WTC11 (cell line): ENCODE measurements around the gene PFKM. TPM values are rescaled to one million over a fixed set of nuclear protein-coding genes. Genes with fewer than 3 reads are reported as not detected.

Experiments used
- ATAC-seq: fragments of 200-7000 bp; cut with Tn5 transposase; 2 replicates; pipeline ENCODE4 v1.10.0; 2021; ENCODE audit warnings: mild to moderate bottlenecking, moderate library complexity
- CTCF ChIA-PET: fragments of 300-600 bp; sonication (Branson Sonifier 250); formaldehyde crosslinking; loops from one replicate; lab custom pipeline; 2021; ENCODE audit warnings: antibody characterized with exemption; lab: Charles Lee
- POLR2A ChIA-PET: fragments of 350-600 bp; sonication (Branson Sonifier 250); formaldehyde crosslinking; loops from one replicate; lab custom pipeline; 2021; ENCODE audit warnings: antibody characterized with exemption; lab: Charles Lee
- DNase-seq: peaks from one replicate; pipeline ENCODE4 v3.0.0; 2021; ENCODE audit warnings: low spot score
- H3K27ac Mint-ChIP-seq: 2 replicates; pipeline ENCODE4 v1.8.0; 2021; ENCODE audit warnings: mixed read lengths
- H3K27me3 Mint-ChIP-seq: 2 replicates; pipeline ENCODE4 v1.8.0; 2021; ENCODE audit warnings: low read depth, mild to moderate bottlenecking, moderate library complexity, mixed read lengths
- H3K36me3 Mint-ChIP-seq: 2 replicates; pipeline ENCODE4 v1.8.0; 2021; ENCODE audit warnings: mixed read lengths
- H3K4me1 Mint-ChIP-seq: 2 replicates; pipeline ENCODE4 v1.8.0; 2022; ENCODE audit warnings: mixed read lengths
- H3K4me3 Mint-ChIP-seq: 2 replicates; pipeline ENCODE4 v1.8.0; 2021; ENCODE audit warnings: mild to moderate bottlenecking, moderate library complexity, mixed read lengths
- H3K9me3 Mint-ChIP-seq: 2 replicates; pipeline ENCODE4 v1.8.0; 2021; ENCODE audit warnings: mixed read lengths
- ATF2 ChIP-seq: sonication (generic); formaldehyde crosslinking; IDR thresholded peaks from 2 replicates; pipeline ENCODE4 v1.8.1; 2022; ENCODE audit warnings: low read depth, missing genetic modification reagents, borderline replicate concordance
- CBFB ChIP-seq: sonication (generic); formaldehyde crosslinking; IDR thresholded peaks from 2 replicates; pipeline ENCODE4 v1.8.1; 2022; ENCODE audit warnings: mild to moderate bottlenecking, low read depth, missing genetic modification reagents
- CDX4 ChIP-seq: fragments of 250-450 bp; sonication (Bioruptor Pico); IDR thresholded peaks from 2 replicates; pipeline ENCODE4 v1.9.0; 2021; ENCODE audit warnings: moderate library complexity, mild to moderate bottlenecking, inconsistent platforms, borderline replicate concordance
- CREM ChIP-seq: sonication (generic); formaldehyde crosslinking; IDR thresholded peaks from 2 replicates; pipeline ENCODE4 v1.8.1; 2022; ENCODE audit warnings: mild to moderate bottlenecking, missing genetic modification reagents, moderate library complexity
- CTCF ChIP-seq: fragments of 200-600 bp; IDR thresholded peaks from 2 replicates; pipeline ENCODE4 v1.8.0; 2022; ENCODE audit warnings: antibody characterized with exemption
- NFATC4 ChIP-seq: fragments of 250-450 bp; sonication (Bioruptor Pico); IDR thresholded peaks from 2 replicates; pipeline ENCODE4 v1.9.0; 2021; ENCODE audit warnings: mild to moderate bottlenecking
- NR1H2 ChIP-seq: sonication (generic); formaldehyde crosslinking; IDR thresholded peaks from 2 replicates; pipeline ENCODE4 v1.9.0; 2021; ENCODE audit warnings: mild to moderate bottlenecking, moderate library complexity, missing genetic modification reagents
- RELA ChIP-seq: sonication (generic); formaldehyde crosslinking; IDR thresholded peaks from 2 replicates; pipeline ENCODE4 v1.8.1; 2022; ENCODE audit warnings: missing genetic modification reagents, mild to moderate bottlenecking, borderline replicate concordance
- SOX15 ChIP-seq: fragments of 250-450 bp; sonication (Bioruptor Pico); IDR thresholded peaks from 2 replicates; pipeline ENCODE4 v1.9.0; 2021; ENCODE audit warnings: mild to moderate bottlenecking
- SP1 ChIP-seq: sonication (generic); formaldehyde crosslinking; conservative IDR thresholded peaks from 2 replicates; pipeline ENCODE4 v1.8.1; 2022; ENCODE audit warnings: missing genetic modification reagents
- USF2 ChIP-seq: sonication (generic); formaldehyde crosslinking; IDR thresholded peaks from 2 replicates; pipeline ENCODE4 v1.8.1; 2023; ENCODE audit warnings: mild to moderate bottlenecking, missing genetic modification reagents, moderate library complexity
- ZNF138 ChIP-seq: sonication (generic); formaldehyde crosslinking; conservative IDR thresholded peaks from 2 replicates; pipeline ENCODE4 v1.8.1; 2022; ENCODE audit warnings: mild to moderate bottlenecking, moderate library complexity, missing genetic modification reagents
- ZNF671 ChIP-seq: fragments of 250-450 bp; sonication (Bioruptor Pico); IDR thresholded peaks from 2 replicates; pipeline ENCODE4 v1.8.0; 2021; ENCODE audit warnings: mild to moderate bottlenecking
- total RNA-seq: library from RNA; stranded (reverse); gene quantifications from 3 replicates; pipeline ENCODE4 v1.2.3, GENCODE V29; 2021

Gene PFKM
- total RNA-seq, 1 experiment from 2014 or later = 99.3 TPM

- Mint-ChIP-seq H3K27ac (no peak overlapping the region), H3K4me3 (no peak overlapping the region), H3K4me1 (peaks cover under 1% of the 10 kb centered on the region; the same call in 1 of the 2 replicates), H3K36me3 (no peaks in the 10 kb centered on the region), H3K9me3 (no peaks in the 10 kb centered on the region), H3K27me3 (peaks cover 8% of the 10 kb centered on the region)
- ChIA-PET POLR2A (no interaction called here), CTCF (interaction anchor here (1.0 kb wide), 1 partner anchor 79 kb away, joined by 3 read pairs; no protein-coding TSS in a partner anchor)
- DNase-seq = no peak
- TF ChIP-seq CREM = no peak
- no peak for TF ChIP-seq ZNF138 (CRISPR knock-in tag)
- no peak for ATAC-seq
These were observed 44.1 kb downstream of the PFKM start for GRCh38 chr12:48163150-48163747.

GRCh38 chr12:48164451-48164850, 45.3 kb downstream of the PFKM start:
- Mint-ChIP-seq H3K36me3 (no peaks in the 10 kb centered on the region), H3K4me3 (no peak overlapping the region), H3K27ac (no peak overlapping the region), H3K27me3 (peaks cover 8% of the 10 kb centered on the region), H3K4me1 (no peaks in the 10 kb centered on the region)
- ChIA-PET CTCF (interaction anchor here (0.5 to 1.1 kb wide), 6 partner anchors 22 to 584 kb away, joined by 3 to 7 read pairs (median 3); no protein-coding TSS in a partner anchor), POLR2A (no interaction called here)
- no peak for DNase-seq
- TF ChIP-seq ZNF671 = no peak
- no peak for TF ChIP-seq CBFB (CRISPR knock-in tag)
- TF ChIP-seq RELA (CRISPR knock-in tag) = no peak
- TF ChIP-seq NFATC4 (CRISPR knock-in tag) = no peak
- TF ChIP-seq CDX4 (CRISPR knock-in tag) = no peak
- no peak for TF ChIP-seq SOX15
- no peak for TF ChIP-seq ATF2
- no peak for TF ChIP-seq USF2 (CRISPR knock-in tag)
- TF ChIP-seq NR1H2 = no peak
- TF ChIP-seq, all 79 proteins: peak for 0
- ATAC-seq = no peak
- H3K9me3 Mint-ChIP-seq = no peaks in the 10 kb centered on the region

DNA sequence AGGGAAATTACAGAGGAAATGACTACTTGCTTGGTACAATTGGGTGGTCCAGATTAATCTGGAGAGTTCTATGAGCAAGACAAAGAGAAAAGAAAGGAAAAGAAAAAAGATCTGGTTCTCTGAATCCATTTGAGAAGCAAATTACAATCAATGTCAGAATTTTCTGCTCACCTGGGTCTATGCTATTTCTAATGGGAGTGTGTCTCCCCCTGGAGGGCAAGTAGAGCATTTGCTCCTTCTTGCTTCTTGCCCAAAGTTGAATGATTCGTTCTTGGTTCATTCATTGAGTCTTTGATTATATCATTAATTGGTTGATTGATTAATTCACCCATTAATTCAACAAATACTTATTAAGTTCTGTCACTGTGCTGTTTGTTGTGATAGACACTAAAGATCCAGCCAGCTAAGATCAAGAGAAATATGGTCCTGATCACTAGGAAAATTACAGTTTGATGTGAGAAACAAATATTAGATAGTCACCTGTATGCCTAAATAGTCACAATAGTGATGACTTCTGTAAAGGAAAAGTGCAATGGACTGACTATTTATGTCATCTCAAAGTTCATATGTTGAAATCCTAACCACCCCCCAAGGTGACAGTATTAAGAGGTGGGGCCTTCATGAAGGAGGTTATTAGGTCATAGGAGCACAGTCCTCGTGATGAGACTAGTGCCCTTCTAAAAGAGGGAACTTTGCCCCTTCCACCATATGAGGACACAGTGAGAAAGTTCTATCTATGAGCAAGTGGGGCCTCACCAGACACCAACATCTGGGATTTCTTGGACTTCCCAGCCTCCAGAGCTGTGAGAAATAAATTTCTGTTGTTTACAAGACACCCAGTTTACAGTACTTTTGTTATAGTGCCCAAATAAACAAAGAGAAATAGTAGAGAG, 46.2 kb downstream of the PFKM start:
- H3K27me3 Mint-ChIP-seq = peaks cover 8% of the 10 kb centered on the region
- no peaks in the 10 kb centered on the region for H3K9me3 Mint-ChIP-seq
- ChIA-PET CTCF (interaction anchor here (0.6 to 2.7 kb wide), 9 partner anchors 8 to 453 kb away, joined by 3 to 11 read pairs (median 3); partner anchors contain the start of gene ASB8), POLR2A (no interaction called here)
- peak; percentile 53 for ATAC-seq
- no peak overlapping the region for H3K27ac Mint-ChIP-seq
- no peaks in the 10 kb centered on the region for H3K4me1 Mint-ChIP-seq
- no peak overlapping the region for H3K4me3 Mint-ChIP-seq
- peak; percentile 72 for TF ChIP-seq CTCF
- no peak for TF ChIP-seq SP1 (CRISPR knock-in tag)
- peak; percentile 28 for DNase-seq
- no peaks in the 10 kb centered on the region for H3K36me3 Mint-ChIP-seq
